Activated CD8-positive, alpha-beta memory T cell treated with anti-CD3 and anti-CD28 coated beads for 1 hour (primary cell): ENCODE data around the gene LEPR.

Experiments used
- DNase-seq, 2 donors: peaks; one replicate each; pipeline ENCODE4 v3.0.0-alpha.2; 2020; ENCODE audit warnings: low read depth in 1 of 2; ENCODE audit errors: extremely low read depth in 1 of 2

Gene LEPR

GRCh38 chr1:65412256-65412983 lies 8.0 kb upstream of the LEPR start:
- DNase-seq: no peak

- no peak for DNase-seq
Measured at GRCh38 chr1:65412984-65413375, 7.5 kb upstream of the LEPR start.

- no peak for DNase-seq
Measured at GRCh38 chr1:65414538-65414937, 5.9 kb upstream of the LEPR start.

GRCh38 chr1:65416767-65417166 lies 3.7 kb upstream of the LEPR start:
- DNase-seq: no peak

- DNase-seq: no peak
Measured at GRCh38 chr1:65417729-65418128, 2.7 kb upstream of the LEPR start.

- DNase-seq: no peak
Measured at GRCh38 chr1:65418522-65419185, 1.8 kb upstream of the LEPR start.

GRCh38 chr1:65419681-65420589 lies 533 bp upstream of the LEPR start:
- peak; percentile 96 to 97 for DNase-seq

GRCh38 chr1:65421351-65422025 lies 1.0 kb downstream of the LEPR start:
- no peak for DNase-seq

- DNase-seq: no peak
Measured at GRCh38 chr1:65422241-65423203, 2.1 kb downstream of the LEPR start.

GRCh38 chr1:65423884-65424572 lies 3.6 kb downstream of the LEPR start:
- no peak for DNase-seq

GRCh38 chr1:65424573-65424889 lies 4.1 kb downstream of the LEPR start:
- no peak for DNase-seq

GRCh38 chr1:65425006-65425405 lies 4.5 kb downstream of the LEPR start:
- no peak for DNase-seq

- DNase-seq: no peak
Measured at GRCh38 chr1:65425697-65426096, 5.2 kb downstream of the LEPR start.

- DNase-seq: no peak
Measured at GRCh38 chr1:65429078-65429477, 8.6 kb downstream of the LEPR start.

- no peak for DNase-seq
Measured at GRCh38 chr1:65429806-65430205, 9.3 kb downstream of the LEPR start.

GRCh38 chr1:65431111-65431705 lies 10.7 kb downstream of the LEPR start:
- DNase-seq: no peak

- DNase-seq: no peak
Measured at GRCh38 chr1:65432918-65433317, 12.4 kb downstream of the LEPR start.

GRCh38 chr1:65434255-65434654 lies 13.8 kb downstream of the LEPR start:
- DNase-seq: no peak

GRCh38 chr1:65434760-65435159 lies 14.3 kb downstream of the LEPR start:
- DNase-seq: no peak
